Raji (cell line): ENCODE measurements around the gene OR51D1.

ENCODE experiments used
- POLR2A ChIP-seq: IDR thresholded peaks from 2 replicates; pipeline ENCODE4 v1.6.1; 2011; ENCODE audit warnings: low read depth, low read length, control low read depth; ENCODE audit not compliant: insufficient read depth

OR51D1 gene, protein sequence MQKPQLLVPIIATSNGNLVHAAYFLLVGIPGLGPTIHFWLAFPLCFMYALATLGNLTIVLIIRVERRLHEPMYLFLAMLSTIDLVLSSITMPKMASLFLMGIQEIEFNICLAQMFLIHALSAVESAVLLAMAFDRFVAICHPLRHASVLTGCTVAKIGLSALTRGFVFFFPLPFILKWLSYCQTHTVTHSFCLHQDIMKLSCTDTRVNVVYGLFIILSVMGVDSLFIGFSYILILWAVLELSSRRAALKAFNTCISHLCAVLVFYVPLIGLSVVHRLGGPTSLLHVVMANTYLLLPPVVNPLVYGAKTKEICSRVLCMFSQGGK

GRCh38 chr11:4636962-4637661 lies at the start of gene OR51D1:
TSS of gene OR51D1 (plus strand) at chr11:4637477. CDS start at chr11:4639791, 2,314 bp downstream.
- TF ChIP-seq POLR2A, result no peak

GRCh38 chr11:4589017-4589416 lies 48.3 kb upstream of the OR51D1 start:
- TF ChIP-seq POLR2A, result no peak

GRCh38 chr11:4593739-4594138 lies 43.5 kb upstream of the OR51D1 start, which contains the start of gene OR52I1:
TSS of gene OR52I1 (plus strand) at chr11:4594039. CDS start at chr11:4594039, 0 bp downstream.
- no peak for TF ChIP-seq POLR2A

DNA sequence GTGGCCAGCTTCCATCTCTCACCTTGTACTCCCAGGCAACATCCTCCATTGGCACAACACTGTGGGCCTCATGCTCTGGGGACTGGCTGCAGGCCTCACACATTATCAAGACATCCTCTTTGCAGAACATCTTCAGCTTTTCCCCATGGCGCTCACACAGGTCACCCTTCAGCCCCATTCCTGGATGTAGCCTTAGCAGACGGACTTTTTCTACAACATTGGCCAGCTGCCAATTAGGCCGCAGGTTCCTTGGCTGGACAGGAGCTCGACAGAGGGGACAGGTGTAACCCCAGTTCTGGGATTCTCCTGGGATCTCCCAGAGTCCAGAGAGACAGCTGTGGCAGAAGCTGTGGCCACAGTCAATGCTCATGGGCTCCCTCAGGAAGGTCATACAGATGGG lies 32.2 kb upstream of the OR51D1 start:
- no peak for TF ChIP-seq POLR2A

DNA sequence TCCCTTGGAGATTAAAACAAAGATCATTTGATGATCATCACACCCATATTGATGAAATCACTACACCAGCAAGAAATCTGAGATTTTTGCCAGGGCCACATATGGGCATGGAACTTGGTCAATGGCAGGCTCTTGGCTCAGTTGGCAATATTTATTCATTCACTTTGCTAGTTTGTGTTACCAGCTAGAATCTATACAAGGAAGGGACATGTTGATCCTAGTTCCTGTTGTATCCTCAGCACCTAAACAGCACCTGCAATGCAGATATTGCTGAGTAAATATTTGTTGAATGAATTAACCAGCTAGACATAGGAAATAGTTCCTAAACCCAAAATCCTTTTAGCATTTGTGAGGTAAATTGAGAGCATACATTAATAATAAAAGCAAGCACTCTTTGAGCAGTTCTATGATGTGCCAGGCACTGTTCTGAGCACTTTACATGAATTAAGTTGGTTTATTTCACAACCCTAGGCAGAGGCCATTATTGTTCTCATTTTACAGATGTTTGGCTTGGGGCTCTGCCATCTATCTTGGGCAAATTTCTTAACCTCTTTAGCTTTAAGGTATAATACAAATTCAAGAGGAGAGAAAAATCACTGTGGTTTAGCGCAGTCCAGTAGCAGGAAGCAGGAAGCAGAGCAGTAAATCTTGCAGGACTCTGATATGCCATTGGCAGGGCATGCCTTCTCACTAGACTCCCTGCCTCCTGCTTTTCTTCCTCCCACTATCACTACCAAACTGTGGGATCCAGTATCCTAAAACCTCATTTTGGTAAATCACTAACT lies 30.9 kb upstream of the OR51D1 start:
- no peak for TF ChIP-seq POLR2A

GRCh38 chr11:4607096-4607495 lies 30.2 kb upstream of the OR51D1 start:
- no peak for TF ChIP-seq POLR2A

DNA sequence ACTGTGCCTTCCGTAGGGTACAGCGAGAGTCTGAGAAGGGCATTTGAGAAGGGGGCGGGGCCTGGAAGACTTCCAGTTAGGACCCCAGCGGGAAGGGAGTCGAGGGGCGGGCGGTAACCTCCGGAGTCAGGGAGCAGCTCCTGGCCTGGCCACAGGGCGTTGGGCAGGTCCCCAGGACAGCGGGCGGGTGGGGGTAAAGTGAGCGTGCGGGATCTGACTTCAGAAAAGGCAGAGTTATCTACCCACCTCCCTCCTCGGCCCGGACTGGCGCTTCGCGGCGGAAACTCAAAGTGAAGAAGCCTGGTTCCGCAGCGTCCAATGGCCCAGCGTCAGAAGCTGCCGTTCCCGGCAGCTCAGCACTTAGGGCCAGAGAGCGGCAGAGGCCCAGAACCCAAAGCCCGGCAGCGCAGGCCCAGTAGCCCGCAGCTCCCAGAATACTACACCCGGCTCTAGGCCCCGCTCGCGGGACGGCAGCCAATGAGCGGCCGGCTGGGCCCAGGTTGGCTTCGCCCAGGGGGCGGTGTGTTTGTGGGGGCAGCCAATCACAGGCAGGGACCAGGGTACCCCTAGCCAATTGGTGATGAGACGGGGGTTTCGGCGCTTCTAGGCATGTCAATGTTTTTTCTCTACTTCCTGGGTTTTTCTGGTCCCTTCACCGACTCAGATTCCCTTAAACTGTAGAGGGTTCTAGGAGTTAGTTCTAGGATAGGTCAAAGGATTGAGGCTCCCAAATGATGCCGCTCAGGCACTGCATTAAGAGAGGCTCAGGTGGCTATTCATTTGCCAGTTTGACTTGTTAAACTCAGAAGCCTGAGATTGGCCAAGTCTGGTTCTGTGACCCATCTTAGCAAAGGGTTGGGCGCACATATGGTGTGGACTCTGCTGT lies 29.3 kb upstream of the OR51D1 start, which contains the start of gene TRIM68:
TSS of gene TRIM68 (minus strand) at position 451 of the 886 bp plus-strand sequence. CDS start 2,727 bp downstream, outside the sequence.
- no peak for TF ChIP-seq POLR2A

DNA sequence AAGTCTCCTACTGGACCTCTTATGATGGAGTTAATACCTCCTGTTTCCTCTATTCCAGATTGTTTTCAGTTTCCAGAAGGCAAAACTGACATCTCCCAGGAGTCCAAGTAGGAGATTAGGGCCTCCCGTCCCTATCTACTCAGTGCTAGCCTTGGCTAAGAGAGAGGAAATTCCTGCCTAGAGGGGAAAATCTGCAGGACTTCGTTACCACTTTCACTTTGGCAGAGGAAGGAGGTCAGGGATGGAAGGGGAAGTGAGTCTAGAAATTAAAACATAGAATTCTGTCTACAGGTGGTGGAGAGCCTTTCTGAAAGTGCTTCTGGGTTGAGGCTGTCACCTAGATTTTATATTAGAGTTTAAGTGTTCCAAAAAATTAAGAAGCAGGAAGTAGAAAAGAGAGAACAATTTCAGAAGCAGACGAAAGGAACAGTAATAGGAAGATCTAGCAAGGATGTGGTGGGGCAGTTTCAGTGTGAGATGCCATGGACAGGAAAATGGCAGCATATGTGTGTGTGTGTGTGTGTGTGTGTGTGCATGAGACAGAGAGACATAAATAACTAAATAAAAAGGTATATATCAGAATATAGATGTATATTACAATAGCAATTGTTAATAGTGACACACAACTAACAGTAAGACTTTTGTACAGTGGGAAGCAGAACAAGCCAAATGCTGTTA lies 26.9 kb upstream of the OR51D1 start:
- TF ChIP-seq POLR2A, result no peak

DNA sequence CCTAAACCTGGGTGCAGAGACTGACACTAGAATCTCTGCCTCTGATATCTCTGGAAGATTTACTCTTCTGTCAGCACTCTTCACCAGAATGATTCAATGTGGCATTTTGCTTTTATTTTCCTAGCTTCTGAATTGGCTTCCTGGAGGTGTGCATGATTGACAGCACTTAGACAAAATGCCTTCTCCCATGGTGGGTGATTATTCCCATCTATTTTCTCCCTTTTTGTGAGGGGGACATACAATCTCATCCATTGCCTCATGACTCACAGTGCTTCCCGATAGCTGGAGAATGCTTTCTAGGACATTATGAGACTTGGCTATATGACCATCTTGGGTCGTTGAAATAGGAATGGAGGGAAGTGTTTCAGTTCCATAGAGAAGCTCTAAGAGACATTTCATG lies 25.3 kb upstream of the OR51D1 start:
- no peak for TF ChIP-seq POLR2A

- no peak for TF ChIP-seq POLR2A
Observed at GRCh38 chr11:4615856-4616444, 21.3 kb upstream of the OR51D1 start.

GRCh38 chr11:4619514-4619913 lies 17.8 kb upstream of the OR51D1 start:
- no peak for TF ChIP-seq POLR2A

DNA sequence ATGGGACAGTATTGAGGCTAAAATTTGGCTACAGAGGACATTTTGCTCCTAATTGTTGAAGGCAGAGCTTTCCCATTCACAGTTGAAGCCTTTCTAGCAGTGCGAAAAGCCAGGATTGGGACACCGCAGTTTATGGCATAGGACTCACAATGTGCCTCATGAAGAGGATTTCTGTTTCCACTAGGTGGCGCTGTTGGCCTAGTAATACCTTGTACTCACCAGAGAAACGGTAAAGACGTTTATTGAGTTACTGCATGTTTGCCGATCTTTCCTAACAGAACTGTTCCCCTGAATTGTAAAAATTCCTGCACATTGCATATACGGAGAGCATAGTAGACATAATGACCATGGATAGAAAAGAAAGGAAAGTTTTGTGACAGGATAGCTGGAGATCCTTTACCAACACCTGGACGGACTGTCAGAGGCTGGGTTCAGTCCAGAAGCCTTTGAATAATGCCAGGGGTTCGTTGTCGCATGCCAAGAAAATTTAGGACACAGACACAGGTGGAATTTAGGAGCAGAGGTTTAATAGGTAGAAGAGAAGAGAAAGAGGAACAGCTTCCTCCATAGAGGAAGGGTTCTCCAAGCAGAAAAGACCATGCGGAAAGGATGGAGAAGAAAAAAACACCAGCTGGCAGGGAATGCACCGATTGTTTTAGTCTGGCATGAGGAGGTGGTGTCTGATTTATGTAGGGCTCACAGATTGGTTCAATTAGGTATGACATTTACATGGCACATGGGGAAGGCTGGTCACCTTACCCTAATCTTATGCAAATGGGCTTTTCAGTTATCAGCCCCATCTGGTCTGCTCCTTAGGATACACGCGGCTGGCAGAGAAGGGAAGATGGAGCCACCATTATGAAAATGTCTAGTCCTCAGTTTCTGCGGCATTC lies 10.8 kb upstream of the OR51D1 start:
- no peak for TF ChIP-seq POLR2A

- no peak for TF ChIP-seq POLR2A
Observed at GRCh38 chr11:4636136-4636535, 1.1 kb upstream of the OR51D1 start.
